Transverse colon (tissue), 4 donors: ENCODE results near the gene COA5. TPM values are rescaled to one million over a fixed set of nuclear protein-coding genes. Genes with fewer than 3 reads are reported as not detected.
A peak's percentile ranks its signal among the peaks of the same experiment; 100 is the strongest.

ENCODE experiments used
- DNase-seq: peaks from one replicate; pipeline ENCODE4 v3.0.0-alpha.2; 2019
- H3K27ac ChIP-seq, 4 donors: fragments of 200-600 bp; sonication (generic); 2 replicates each; pipeline ENCODE4 v1.5.1; 2016 to 2018; ENCODE audit warnings: inconsistent platforms in 4 of 4
- H3K27me3 ChIP-seq: fragments of 200-600 bp; sonication (generic); 2 replicates; pipeline ENCODE4 v1.5.1; 2017; ENCODE audit warnings: inconsistent platforms
- H3K36me3 ChIP-seq, 4 donors: fragments of 200-600 bp; sonication (generic); 2 replicates each; pipeline ENCODE4 v1.5.1; 2017 to 2019; ENCODE audit warnings: inconsistent platforms in 4 of 4
- H3K4me1 ChIP-seq, 4 donors: fragments of 200-600 bp; sonication (generic); 2 replicates each; pipeline ENCODE4 v1.5.1; 2017 to 2020; ENCODE audit warnings: inconsistent platforms in 4 of 4
- H3K4me3 ChIP-seq, 4 donors: fragments of 200-600 bp; sonication (generic); 1 replicate in 1 of 4; 2 replicates in 3 of 4; pipeline versions ENCODE4 v1.5.1 to v1.6.1; 2017 to 2019; ENCODE audit warnings: inconsistent platforms in 4 of 4
- H3K9me3 ChIP-seq, 2 donors: fragments of 200-600 bp; sonication (generic); 2 replicates each; pipeline ENCODE4 v1.5.1; 2017 to 2019; ENCODE audit warnings: inconsistent platforms in 2 of 2
- CTCF ChIP-seq, 5 experiments: fragments of 200-600 bp in 3 of 5; fragments of 450-650 bp in 2 of 5; sonication (generic) in 3 of 5; IDR thresholded peaks; 1 replicate in 2 of 5; 2 replicates in 3 of 5; pipeline ENCODE4 v1.5.1; 2016 to 2017; ENCODE audit warnings: antibody characterized with exemption in 5 of 5, inconsistent platforms in 3 of 5, mild to moderate bottlenecking in 2 of 5, moderate library complexity in 1 of 5
- EP300 ChIP-seq: sonication (generic); formaldehyde crosslinking; IDR thresholded peaks from one replicate; pipeline ENCODE4 v1.6.1; 2017; ENCODE audit warnings: antibody characterized with exemption, low read depth
- POLR2A ChIP-seq: fragments of 450-650 bp; IDR thresholded peaks from one replicate; pipeline ENCODE4 v1.6.1; 2016; ENCODE audit warnings: antibody characterized with exemption, mild to moderate bottlenecking, moderate library complexity
- POLR2AphosphoS5 ChIP-seq, 3 donors: sonication (generic); formaldehyde crosslinking; IDR thresholded peaks; one replicate each; pipeline ENCODE4 v1.6.1; 2016; ENCODE audit warnings: antibody characterized with exemption in 3 of 3
- WGBS, 2 donors: methylation state at CpG; one replicate each; pipeline ENCODE4 v1.1.5; 2018; ENCODE audit warnings: low coverage in 1 of 2; 5-methylcytosine and 5-hydroxymethylcytosine counted together
- in situ Hi-C, 4 donors: fragments of 200-750 bp; cut with MboI; loops; one replicate each; pipeline versions ENCODE4 v1.15.0 to v1.15.1; 2017; ENCODE audit warnings: low sequenced_read_pairs in 3 of 4, low pct_ligation_motif_present in 1 of 4, low pct_unique_long_range_greater_than_20kb in 1 of 4
- intact Hi-C: fragments of 100-400 bp; cut with DNase I; formaldehyde crosslinking; loops from one replicate; pipeline ENCODE4 v1.15.1; 2023; ENCODE audit warnings: low total_unique reads
- total RNA-seq, 4 donors: library from RNA; depleted of rRNA; stranded (reverse); fragments of >200 nt; gene quantifications; one replicate each; pipeline ENCODE4 v1.1.0, GENCODE V29; 2016

COA5 gene
- total RNA-seq, 4 donors from 2014 or later, result 4.5 to 36.2 (median 23.2) TPM

GRCh38 chr2:98606431-98606830 is 1.9 kb downstream of the COA5 start:
- intact Hi-C loops, result no loop called here
- Histone ChIP-seq H3K27ac (no peak overlapping the region), H3K9me3 (no peaks in the 10 kb centered on the region), H3K36me3 (no peaks in the 10 kb centered on the region), H3K4me3 (no peak overlapping the region), H3K27me3 (no peaks in the 10 kb centered on the region), H3K4me1 (peaks cover 32 to 39% (median 36%) of the 10 kb centered on the region in 4 donors)
- TF ChIP-seq POLR2AphosphoS5 (IDR thresholded peaks at IDR 0.05) (no peak), EP300 (no peak), CTCF (IDR thresholded peaks at IDR 0.05) (no peak), POLR2A (no peak)
- in situ Hi-C loops, result loop anchor here in 1 of 4 donors (10.0 kb wide), 1 partner anchor 192 kb away; no protein-coding TSS in a partner anchor
- WGBS, 2 donors, result 70 to 89% methylated on average over 3 to 7 of the region's 7 CpGs
- no peak for DNase-seq

GRCh38 chr2:98605076-98605475 is 3.2 kb downstream of the COA5 start:
- intact Hi-C loops, result no loop called here
- peaks cover 24 to 29% (median 25%) of the 10 kb centered on the region in 4 donors for H3K4me1 ChIP-seq
- H3K4me3 ChIP-seq, result no peak overlapping the region
- peaks cover 0 to 12% (median under 1%) of the 10 kb centered on the region in 4 donors for H3K36me3 ChIP-seq
- WGBS, 2 donors, result 70 to 80% methylated on average over 2 to 3 of the region's 3 CpGs
- no peaks in the 10 kb centered on the region for H3K9me3 ChIP-seq
- no peaks in the 10 kb centered on the region for H3K27me3 ChIP-seq
- no peak for DNase-seq
- in situ Hi-C loops, result loop anchor here in 1 of 4 donors (10.0 kb wide), 1 partner anchor 190 kb away; no protein-coding TSS in a partner anchor
- no peak overlapping the region for H3K27ac ChIP-seq
- TF ChIP-seq EP300 (no peak), CTCF (IDR thresholded peaks at IDR 0.05) (no peak), POLR2A (no peak), POLR2AphosphoS5 (IDR thresholded peaks at IDR 0.05) (no peak)

GRCh38 chr2:98604547-98604946 is 3.8 kb downstream of the COA5 start:
- peaks cover 0 to 17% (median 3%) of the 10 kb centered on the region in 4 donors for H3K36me3 ChIP-seq
- no peaks in the 10 kb centered on the region for H3K9me3 ChIP-seq
- no peak overlapping the region for H3K4me3 ChIP-seq
- no peak for DNase-seq
- in situ Hi-C loops, result loop anchor here in 1 of 4 donors (10.0 kb wide), 1 partner anchor 190 kb away; no protein-coding TSS in a partner anchor
- WGBS, 2 donors, result 80 to 83% methylated on average over 1 to 2 of the region's 2 CpGs
- peaks cover 19 to 24% (median 20%) of the 10 kb centered on the region in 4 donors for H3K4me1 ChIP-seq
- H3K27ac ChIP-seq, result no peak overlapping the region
- TF ChIP-seq CTCF (IDR thresholded peaks at IDR 0.05), result no peak
- TF ChIP-seq POLR2A, result no peak
- no peak for TF ChIP-seq EP300
- TF ChIP-seq POLR2AphosphoS5 (IDR thresholded peaks at IDR 0.05), result no peak
- intact Hi-C loops, result no loop called here
- no peaks in the 10 kb centered on the region for H3K27me3 ChIP-seq

GRCh38 chr2:98601532-98602132 is 6.7 kb downstream of the COA5 start:
- H3K9me3 ChIP-seq, result no peaks in the 10 kb centered on the region
- no peak overlapping the region for H3K4me3 ChIP-seq
- intact Hi-C loops, result no loop called here
- 67 to 80% methylated on average over 2 to 3 of the region's 3 CpGs for WGBS, 2 donors
- peaks cover 0 to 40% (median 8%) of the 10 kb centered on the region in 4 donors for H3K36me3 ChIP-seq
- no peak overlapping the region for H3K27ac ChIP-seq
- peaks cover 3 to 6% (median 6%) of the 10 kb centered on the region in 4 donors for H3K4me1 ChIP-seq
- DNase-seq, result no peak
- in situ Hi-C loops, result loop anchor here in 1 of 4 donors (10.0 kb wide), 1 partner anchor 187 kb away; no protein-coding TSS in a partner anchor
- H3K27me3 ChIP-seq, result no peaks in the 10 kb centered on the region
- TF ChIP-seq CTCF (IDR thresholded peaks at IDR 0.05) (peak; percentile 39 to 63 (median 55)), POLR2A (no peak)
